K562 (cell line): ENCODE measurements around the gene LGALS3BP.

Experiments used
- BHLHE40 ChIP-seq: IDR thresholded peaks from 2 replicates; pipeline ENCODE4 v1.6.1; 2011; ENCODE audit warnings: low read length, improper control_type of control experiment
- IRF2 ChIP-seq: sonication (generic); formaldehyde crosslinking; IDR thresholded peaks from 2 replicates; pipeline ENCODE4 v1.8.1; 2022; ENCODE audit warnings: mild to moderate bottlenecking, missing genetic modification reagents
- MAX ChIP-seq: sonication (generic); formaldehyde crosslinking; IDR thresholded peaks from 2 replicates; pipeline ENCODE4 v1.9.0; 2022; ENCODE audit warnings: mild to moderate bottlenecking, missing genetic modification reagents
- SMAD1 ChIP-seq: fragments of 150-350 bp; IDR thresholded peaks from 2 replicates; pipeline ENCODE4 v1.6.1; 2014; ENCODE audit warnings: low read length, low read depth; ENCODE audit not compliant: partially characterized antibody
- ZNF133 ChIP-seq: fragments of 250-450 bp; sonication (Bioruptor Pico); IDR thresholded peaks from 2 replicates; pipeline ENCODE4 v1.4.0; 2020; ENCODE audit warnings: mild to moderate bottlenecking

GRCh38 chr17:79019632-79020584, 40.2 kb upstream of the LGALS3BP start:
- TF ChIP-seq ZNF133 (CRISPR knock-in tag) (no peak), MAX (CRISPR knock-in tag) (no peak), SMAD1 (no peak), BHLHE40 (no peak), IRF2 (no peak)
